A549 treated with AZD9567 at 1 μM for 4 hours (cell line): Measurements from ENCODE around the gene GSDME. TPM values are rescaled to one million over a fixed set of nuclear protein-coding genes. Genes with fewer than 3 reads are reported as not detected.

Source experiments
- total RNA-seq: library from RNA; stranded (reverse); fragments of 200-300 nt; extraction: Qiagen RNA extraction; gene quantifications from 5 replicates; pipeline ENCODE4 v1.2.3, GENCODE V29; 2022; ENCODE audit not compliant: insufficient read depth

The GSDME gene
- total RNA-seq: 33.3 to 45.4 TPM (median 40.0 TPM) in 5 replicates

DNA sequence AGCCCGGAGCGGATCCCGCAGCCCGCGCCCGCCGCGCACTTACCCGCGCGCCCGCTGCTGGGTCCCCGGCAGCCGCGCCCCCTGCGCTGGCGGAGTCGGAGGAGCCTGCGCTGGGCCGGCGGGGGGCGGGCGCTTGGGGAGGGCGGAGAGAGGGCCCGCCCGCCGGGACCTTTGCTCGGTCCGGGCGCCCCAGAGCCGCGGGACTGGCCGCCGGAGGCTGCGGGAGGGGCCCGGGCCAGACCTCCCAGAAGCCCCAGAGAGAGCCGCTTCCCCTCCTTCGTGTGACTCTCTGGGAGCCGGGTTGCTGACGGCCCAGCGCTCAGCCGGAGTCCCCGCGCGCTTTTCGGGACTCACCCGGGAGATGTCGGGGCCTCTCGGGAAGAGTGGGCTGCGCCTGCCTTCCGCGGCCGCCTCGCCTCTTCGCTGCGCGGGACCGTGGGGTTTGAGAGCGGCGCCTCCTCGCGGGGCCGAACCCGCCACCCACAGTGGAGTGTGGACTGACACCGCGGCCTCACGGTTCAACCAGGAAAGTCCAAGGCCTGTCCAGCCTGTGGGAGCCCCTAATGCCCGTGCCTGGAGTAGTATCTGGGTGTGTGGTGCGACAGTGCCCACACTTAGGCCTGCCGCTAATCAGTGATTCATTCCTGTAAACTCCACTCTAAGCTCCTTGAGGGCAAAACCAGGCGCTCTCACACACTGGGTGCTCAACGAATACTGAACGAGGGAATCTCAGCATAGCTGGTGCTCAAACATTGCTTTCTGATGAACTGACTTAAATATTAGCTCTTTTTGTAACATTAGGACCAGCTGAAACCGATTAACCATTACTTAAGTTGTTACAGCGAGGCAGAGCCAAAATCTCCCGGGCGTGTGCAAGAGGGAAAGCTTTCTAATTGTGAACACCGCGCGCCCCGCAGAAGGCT lies at the start of gene GSDME:
Gene GSDME (minus strand): TSS at position 112 of the 923 bp plus-strand sequence. CDS start 7,690 bp downstream, outside the sequence.

Other genes starting within 250 kb of the GSDME start
- gene PALS2, start 184.0 kb downstream of the GSDME start, total RNA-seq: 19.1 to 31.5 TPM (median 20.0 TPM) in 5 replicates
- gene OSBPL3, start 222.7 kb upstream of the GSDME start, total RNA-seq: 9.0 to 13.3 TPM (median 11.7 TPM) in 5 replicates